ENCODE data around the gene HACD2. TPM values are rescaled to one million over a fixed set of nuclear protein-coding genes. Genes with fewer than 3 reads are reported as not detected.

The HACD2 gene
- total and polyA plus RNA-seq, 10 of the 15 experiments (the other 5 are each of a cell fraction or from before 2014, with no cell fraction given): 9.1 to 30.0 (median 18.8) TPM

- intact Hi-C loops (cut with micrococcal nuclease; ENCODE audit: unreplicated experiment): loop anchor here (5.0 kb wide), 1 partner anchor 109 kb away; no protein-coding TSS in a partner anchor
- Histone ChIP-seq H3K4me3 (peak within 1 kb of the TSS; percentile 36; the same call in 1 of the 2 replicates), H3K27me3 (replicated peaks in 1 of 2; ENCODE audit: control insufficient read depth in 2 of 2, insufficient read depth in 2 of 2, low read length in 1 of 2) (peaks cover 1 to 17% of the 10 kb centered on the region in 2 experiments), H2AFZ (ENCODE audit: control insufficient read depth, low read depth, low read length) (no peak within 1 kb of the TSS), H3K4me2 (ENCODE audit: control insufficient read depth, insufficient read depth) (peak within 1 kb of the TSS; percentile 60), H3K36me3 (ENCODE audit: control insufficient read depth in 2 of 2, insufficient read depth in 2 of 2, low read length in 1 of 2) (no peaks in the 10 kb centered on the region), H3K4me1 (ENCODE audit: control insufficient read depth, insufficient read depth, low read length) (no peaks in the 10 kb centered on the region), H3K9ac (ENCODE audit: control insufficient read depth, insufficient read depth, low read length) (no peak within 1 kb of the TSS; the same call in 1 of the 2 replicates), H4K20me1 (ENCODE audit: control insufficient read depth, insufficient read depth) (no peaks in the 10 kb centered on the region), H3K9me3 (replicated peaks; ENCODE audit: control insufficient read depth, insufficient read depth, low read length) (no peaks in the 10 kb centered on the region), H3K79me2 (ENCODE audit: control insufficient read depth, insufficient read depth, low read length) (no peaks in the 10 kb centered on the region), H3K27ac (ENCODE audit: control insufficient read depth, insufficient read depth) (no peak within 1 kb of the TSS)
- RAD21 ChIA-PET (ENCODE audit: unreplicated experiment): no interaction called here
- WGBS (ENCODE audit: insufficient coverage, insufficient replicate concordance, low lambda C conversion rate, missing lambda C conversion rate): 13% methylated on average over 54 of the region's 67 CpGs
- ATAC-seq (no peak; the same call in 2 of the 3 replicates), DNase-seq (ENCODE audit: low read depth, low spot score) (no peak), FAIRE-seq (no peak)
- in situ Hi-C loops (cut with MboI): no loop called here
- POLR2A ChIA-PET: interaction anchor here (0.6 kb wide), 1 partner anchor 131 kb away, joined by 3 read pairs; no protein-coding TSS in a partner anchor
- TF ChIP-seq SUZ12 (IDR thresholded peaks at IDR 0.05; ENCODE audit: unreplicated experiment) (peak; percentile 23), SMC3 (IDR thresholded peaks at IDR 0.05; ENCODE audit: borderline replicate concordance, low read length) (no peak), SP1 (IDR thresholded peaks at IDR 0.05; ENCODE audit: low read depth, low read length) (no peak), TARDBP (IDR thresholded peaks at IDR 0.05; ENCODE audit: borderline replicate concordance) (no peak), ZBED1 (IDR thresholded peaks at IDR 0.05; ENCODE audit: borderline replicate concordance) (no peak), ZNF622 (IDR thresholded peaks at IDR 0.05) (no peak), E2F4 (IDR thresholded peaks at IDR 0.05; ENCODE audit: low read depth, low read length) (no peak), SPI1 (IDR thresholded peaks at IDR 0.05; ENCODE audit: borderline replicate concordance, insufficient read depth, low read depth, low read length) (no peak)
- SMC1A ChIA-PET (ENCODE audit: uncharacterized antibody, unreplicated experiment): no interaction called here
- CTCF ChIA-PET: no interaction called here
- BruUV-seq (replicated peaks): no TSS peak
Observed at GRCh38 chr3:123448536-123449101, 136.2 kb downstream of the HACD2 start, which contains the start of gene ADCY5. Gene ADCY5, minus strand, starts transcription at chr3:123449090. Its CDS starts 545 bp downstream, at chr3:123448545.
